Adrenal gland (tissue), 5 donors: Measurements from ENCODE around the gene SYK.

Experiments used
- CTCF ChIP-seq, 6 experiments: fragments of 450-650 bp in 4 of 6; fragments of 200-600 bp in 2 of 6; sonication (generic) in 1 of 6; IDR thresholded peaks; 1 replicate in 5 of 6; 2 replicates in 1 of 6; pipeline versions ENCODE4 v1.5.1 to v1.8.0; 2016 to 2021; ENCODE audit warnings: antibody characterized with exemption in 6 of 6, mild to moderate bottlenecking in 2 of 6, moderate library complexity in 1 of 6
- POLR2A ChIP-seq, 2 donors: fragments of 450-650 bp; IDR thresholded peaks; one replicate each; pipeline ENCODE4 v1.6.1; 2017; ENCODE audit warnings: antibody characterized with exemption in 2 of 2, mild to moderate bottlenecking in 2 of 2, moderate library complexity in 1 of 2
- donor health status: DM: no; HTN: no; CAD: no.

- no peak for TF ChIP-seq CTCF (IDR thresholded peaks at IDR 0.05)
- TF ChIP-seq POLR2A (IDR thresholded peaks at IDR 0.05), result no peak
These were observed 104.2 kb downstream of the SYK start for GRCh38 chr9:90905822-90906221.
